GM19452 (cell line): ENCODE data around the gene PDXP.
A peak's percentile ranks its signal among the peaks of the same experiment; 100 is the strongest.

ENCODE experiments used
- ATAC-seq: cut with Tn5 transposase; IDR thresholded peaks from one replicate; pipeline ENCODE4 v1.9.1; 2021; ENCODE audit not compliant: unreplicated experiment

PDXP gene

DNA sequence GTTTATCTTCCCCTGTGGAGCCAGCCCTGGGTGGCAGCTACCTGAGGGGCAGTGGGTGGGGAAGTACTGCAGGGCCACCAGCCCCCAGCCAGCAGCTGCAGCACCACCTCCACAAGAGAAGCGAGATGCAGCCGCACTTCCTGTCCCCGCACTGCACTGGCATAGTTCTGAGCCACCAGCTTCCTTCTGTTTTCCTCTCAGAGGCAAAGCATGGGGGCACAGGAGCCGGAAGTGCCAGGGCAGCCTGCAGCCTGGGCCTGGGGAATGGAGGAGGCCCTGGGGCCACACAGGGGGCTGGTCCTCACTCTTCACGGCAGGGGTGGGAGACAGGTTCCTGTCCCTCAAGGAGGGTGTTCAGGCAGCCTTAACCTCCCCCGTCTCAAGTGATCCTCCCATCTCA, 31.0 kb upstream of the PDXP start:
- ATAC-seq, result no peak

DNA sequence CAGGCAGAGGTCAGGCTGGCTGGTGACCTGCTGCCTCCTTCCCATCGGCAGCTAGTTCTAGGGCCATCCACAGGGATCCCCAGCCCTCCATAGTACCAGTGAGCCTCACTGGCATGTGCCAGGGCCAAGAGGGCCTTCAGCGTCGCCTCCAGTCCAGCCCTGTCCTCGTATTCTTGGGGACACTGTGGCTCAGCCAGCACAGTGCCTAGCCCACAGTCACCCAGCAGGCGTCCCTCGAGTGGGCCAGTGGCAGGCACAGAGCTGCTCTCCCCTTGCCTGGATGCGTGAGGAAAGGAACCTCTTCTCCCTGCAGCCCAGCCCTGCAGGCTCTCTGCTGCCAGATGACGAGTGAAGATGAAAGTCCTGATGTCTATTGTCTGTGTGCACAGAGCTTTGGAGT, 29.7 kb upstream of the PDXP start:
- ATAC-seq, result no peak

DNA sequence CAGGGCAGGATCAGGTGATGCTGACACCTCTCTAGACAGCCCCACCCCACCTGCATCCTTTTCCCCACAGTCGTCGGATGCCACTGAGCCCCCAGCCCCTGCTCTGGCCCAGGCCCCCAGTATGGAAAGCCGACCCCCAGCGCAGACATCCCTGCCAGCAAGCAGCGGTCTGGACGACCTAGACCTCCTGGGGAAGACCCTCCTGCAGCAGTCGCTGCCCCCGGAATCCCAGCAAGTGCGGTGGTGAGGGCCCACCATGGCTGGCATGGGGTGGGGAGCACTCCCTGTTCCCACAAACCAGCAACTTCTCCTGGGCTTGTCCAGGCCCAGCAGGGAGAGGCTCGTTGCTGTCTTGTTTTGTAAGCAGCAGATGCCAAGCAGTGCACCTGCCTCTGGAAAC, 28.6 kb upstream of the PDXP start:
- ATAC-seq, result no peak

- ATAC-seq, result no peak
These were observed 27.6 kb upstream of the PDXP start for GRCh38 chr22:37630839-37631435.

GRCh38 chr22:37631448-37632173, 26.9 kb upstream of the PDXP start:
- no peak for ATAC-seq

- no peak for ATAC-seq
These were observed 26.1 kb upstream of the PDXP start for GRCh38 chr22:37632174-37633088.

DNA sequence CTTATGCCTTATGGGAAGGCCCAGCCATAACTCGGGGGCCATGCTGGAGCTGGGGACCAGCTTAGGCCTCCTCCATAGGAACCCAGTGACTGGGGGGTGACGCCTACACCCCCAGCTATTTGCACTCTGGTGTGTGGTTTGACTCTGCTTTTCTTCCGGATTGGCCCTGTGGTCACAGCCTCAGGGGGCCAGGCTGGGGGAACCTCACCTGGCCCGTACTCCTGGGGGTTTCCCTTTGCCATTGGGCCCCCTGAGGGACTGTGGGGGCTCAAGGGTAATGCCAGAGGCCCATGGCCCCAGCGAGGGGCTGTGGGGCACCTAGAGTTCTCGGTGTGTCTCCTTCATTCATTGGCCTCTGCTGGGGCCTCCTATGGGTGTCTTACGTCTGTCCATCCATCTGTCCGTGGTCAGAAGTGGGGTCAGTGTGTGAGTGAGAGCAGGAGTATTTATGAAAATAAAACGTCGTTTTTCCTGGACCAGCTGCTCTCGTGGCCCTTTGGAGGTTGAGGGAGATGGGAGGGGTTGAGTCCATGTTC, 25.4 kb upstream of the PDXP start:
- peak; percentile 54 for ATAC-seq

DNA sequence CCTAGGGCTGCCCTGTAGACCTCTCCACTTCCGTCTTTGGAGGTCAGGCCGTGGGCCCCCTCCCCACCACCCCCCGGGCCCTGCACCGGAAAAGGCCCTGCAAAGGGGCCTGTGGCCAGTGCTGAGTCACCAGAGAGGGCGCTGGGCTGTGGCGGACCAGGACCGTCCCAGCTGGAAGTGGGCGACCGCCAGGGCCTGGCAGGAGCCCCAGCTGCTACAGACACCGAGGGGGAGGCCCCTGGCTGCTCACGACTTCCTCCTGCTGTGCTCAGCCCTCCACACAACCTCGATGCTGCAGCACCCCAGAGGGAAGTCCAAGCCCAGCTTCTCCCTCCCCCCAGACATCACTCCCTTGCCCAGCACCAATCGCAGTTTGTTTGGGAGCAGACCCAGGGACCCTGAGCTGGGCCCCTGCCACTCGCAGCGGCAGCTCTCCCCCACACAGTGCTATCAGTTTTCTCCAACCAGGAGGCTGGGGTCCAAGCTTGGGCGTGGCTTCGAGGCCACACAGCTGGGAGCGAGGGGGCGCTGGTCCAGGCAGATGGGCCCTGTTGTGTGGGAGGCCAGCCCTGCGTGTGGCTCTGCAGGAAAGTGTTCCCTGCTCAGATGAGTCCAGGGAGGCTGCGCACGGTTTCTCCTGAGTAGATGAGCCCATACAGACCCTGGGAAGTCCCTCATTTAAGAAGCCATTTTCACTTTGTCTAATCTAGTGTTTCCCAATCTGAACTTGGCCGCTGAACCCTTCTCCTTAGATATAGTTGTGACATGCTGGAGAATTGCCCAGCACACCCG, 24.7 kb upstream of the PDXP start:
- ATAC-seq, result peak; percentile 44

GRCh38 chr22:37634417-37634924, 24.1 kb upstream of the PDXP start:
- ATAC-seq, result no peak

DNA sequence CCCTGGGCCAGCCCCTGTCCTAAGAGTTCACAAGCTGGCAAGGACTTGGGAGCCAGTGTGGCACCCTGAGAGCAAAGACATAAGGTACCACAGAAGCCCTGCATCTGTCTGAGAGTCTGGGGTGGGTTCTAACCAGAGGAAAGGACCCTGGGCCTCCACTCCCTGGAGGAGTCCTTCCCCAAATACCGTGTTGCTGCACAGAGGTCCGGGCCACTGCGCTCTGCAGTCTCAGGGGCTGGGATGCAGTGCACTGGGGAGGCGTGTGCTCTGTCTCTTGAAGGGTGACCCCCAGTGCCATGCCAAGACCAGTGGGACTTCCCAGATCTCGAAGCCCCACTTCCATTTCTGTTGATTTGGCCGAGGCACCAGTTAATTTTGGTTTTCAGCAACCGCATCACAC, 23.4 kb upstream of the PDXP start:
- no peak for ATAC-seq

DNA sequence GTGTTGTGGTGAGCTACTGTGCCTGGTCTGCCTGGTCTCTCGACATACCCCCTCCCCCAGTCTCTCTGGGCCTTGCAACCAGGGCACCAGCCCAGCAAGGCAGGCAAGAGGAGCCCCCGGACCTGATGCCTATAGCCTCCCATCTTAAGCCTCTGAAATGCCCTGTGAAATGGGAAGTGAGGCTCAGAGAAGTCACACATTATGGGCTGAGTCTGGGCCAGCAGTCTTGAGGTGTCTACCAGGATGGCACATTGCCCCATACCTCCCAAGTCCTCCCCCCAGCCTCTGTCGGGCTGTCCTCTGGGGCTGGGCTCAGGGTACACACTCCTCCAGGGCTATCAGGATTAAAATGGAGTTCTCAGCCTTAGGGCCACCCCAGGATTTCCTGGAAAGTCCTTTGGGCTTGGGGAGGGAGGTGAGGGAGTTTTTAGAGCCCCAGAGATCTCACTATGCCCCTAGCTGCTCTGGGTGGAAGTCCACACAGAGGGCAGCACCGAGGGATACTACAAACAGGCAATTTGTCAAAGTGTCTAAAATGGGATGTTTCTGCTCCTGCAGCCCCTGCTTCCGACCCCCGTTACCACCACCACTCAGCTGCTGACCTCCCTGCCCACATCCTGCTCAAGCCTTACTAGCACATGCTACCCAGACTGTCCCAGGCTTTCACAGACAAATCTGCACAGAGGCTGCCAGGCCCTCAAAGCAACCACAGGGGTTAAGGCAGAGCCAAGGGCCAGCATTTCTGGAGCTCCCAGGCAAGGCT, 22.2 kb upstream of the PDXP start:
- ATAC-seq, result no peak

DNA sequence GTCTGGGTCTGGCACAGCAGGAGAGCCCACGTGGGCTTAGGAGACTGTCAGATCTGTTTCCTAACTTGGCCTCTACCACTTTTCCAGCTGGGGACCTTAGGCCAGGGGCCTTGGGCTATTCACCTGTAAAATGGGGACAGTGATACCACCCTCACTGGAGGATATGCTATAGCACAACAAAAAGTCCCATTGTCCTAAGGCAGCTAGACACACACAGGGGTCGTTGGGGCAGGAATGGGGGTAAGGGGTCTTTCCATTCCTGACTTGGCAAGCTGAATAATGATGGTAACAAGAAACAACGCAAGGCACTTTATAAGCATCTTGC, 21.6 kb upstream of the PDXP start:
- ATAC-seq, result no peak

DNA sequence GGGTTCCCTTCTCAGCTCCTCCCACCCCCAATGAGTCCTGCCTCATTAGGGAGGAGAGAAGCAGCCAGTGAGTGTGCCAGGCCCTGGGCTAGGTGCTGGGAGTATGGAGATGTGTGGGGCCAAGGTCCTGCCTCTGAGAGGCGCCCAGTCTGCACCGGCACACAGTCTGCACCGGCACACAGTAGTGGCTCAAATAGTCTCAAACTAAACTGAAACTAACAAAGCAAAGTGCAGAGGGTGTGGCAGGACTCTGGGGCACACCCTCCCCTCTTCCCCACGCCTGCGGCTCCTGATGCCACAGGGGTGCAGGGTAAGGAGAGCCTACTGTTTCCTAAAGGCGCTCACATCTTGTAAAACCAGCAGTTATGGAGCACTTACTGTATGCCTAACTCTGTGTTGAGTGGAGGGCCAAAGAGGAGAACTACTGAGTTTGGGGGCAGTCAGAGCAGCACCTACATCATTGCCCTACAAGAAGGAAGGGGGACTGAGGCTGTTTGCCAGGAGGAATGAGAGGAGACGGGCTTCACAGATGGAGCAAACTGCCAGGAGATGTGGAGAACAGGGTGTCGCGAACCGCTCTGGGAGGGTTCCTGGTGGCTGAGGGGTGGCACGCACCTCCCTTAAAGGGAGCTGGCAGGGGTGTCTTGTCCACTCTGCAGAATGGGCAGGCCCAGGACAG, 20.0 kb upstream of the PDXP start:
- no peak for ATAC-seq

- ATAC-seq, result no peak
These were observed 19.3 kb upstream of the PDXP start, which contains the start of gene SH3BP1 for GRCh38 chr22:37639070-37639760. SH3BP1 (plus strand) TSS chr22:37639669; CDS start chr22:37639788, 119 bp downstream.

- ATAC-seq, result no peak
These were observed 18.5 kb upstream of the PDXP start for GRCh38 chr22:37639771-37640590.

DNA sequence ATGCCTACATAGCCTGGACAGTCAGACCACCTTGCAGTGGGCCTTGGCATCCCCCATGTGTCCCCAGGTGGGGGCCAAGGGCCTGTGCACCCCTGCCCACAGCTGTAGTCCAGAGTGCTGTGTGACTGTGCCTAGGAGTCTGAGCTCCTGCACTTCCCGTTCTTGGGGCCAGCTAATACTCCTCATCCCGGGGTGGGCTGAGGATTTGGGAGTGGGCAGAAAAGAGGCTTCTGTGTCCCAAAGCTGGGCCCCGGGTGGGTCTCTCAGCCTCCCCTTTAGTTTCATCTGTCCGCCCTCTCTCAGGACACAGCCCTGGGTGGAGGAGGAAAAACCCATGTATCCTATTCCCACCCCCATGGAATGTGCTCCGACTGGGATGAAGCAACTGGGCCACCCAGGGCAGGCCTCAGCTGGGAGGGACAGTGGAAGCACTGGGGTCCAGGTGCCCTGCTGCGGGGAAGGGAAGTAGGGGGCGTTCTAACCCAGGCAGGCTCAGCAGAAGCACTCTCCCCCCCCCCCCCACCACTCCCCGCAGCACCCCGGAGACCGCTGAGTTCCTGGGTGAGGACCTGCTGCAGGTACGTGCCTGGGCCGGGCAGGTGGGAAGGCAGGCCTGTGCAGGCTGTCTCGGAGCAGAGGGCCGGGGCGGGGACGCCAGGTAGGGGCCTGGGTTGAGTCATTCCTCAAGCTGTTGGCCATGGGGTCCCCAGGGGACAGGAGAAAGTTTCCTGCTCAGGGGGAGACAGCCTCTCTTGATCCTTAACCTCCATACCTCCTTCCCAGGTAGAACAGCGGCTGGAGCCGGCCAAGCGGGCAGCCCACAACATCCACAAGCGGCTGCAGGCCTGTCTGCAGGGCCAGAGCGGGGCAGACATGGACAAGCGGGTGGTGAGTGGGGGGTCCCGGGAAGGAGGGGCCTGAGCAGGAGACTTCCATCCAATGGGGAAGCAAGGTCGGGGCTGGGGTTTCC, 17.6 kb upstream of the PDXP start:
- no peak for ATAC-seq

- ATAC-seq, result no peak
These were observed 17.0 kb upstream of the PDXP start for GRCh38 chr22:37641561-37641949.
